NCI-H748 treated with DMSO at 0.1 percent for 48 hours (cell line): Measurements from ENCODE around the gene TXNL4B.
"Not testable (repeated sequence)": the region's sequence is repeated elsewhere in the genome, so short reads cannot be mapped to it uniquely, and the experiment has no call there.

ENCODE experiments used
- DNase-seq: peaks from one replicate; lab custom pipeline; 2025; lab: John Stamatoyannopoulos, UW

TXNL4B gene

DNA sequence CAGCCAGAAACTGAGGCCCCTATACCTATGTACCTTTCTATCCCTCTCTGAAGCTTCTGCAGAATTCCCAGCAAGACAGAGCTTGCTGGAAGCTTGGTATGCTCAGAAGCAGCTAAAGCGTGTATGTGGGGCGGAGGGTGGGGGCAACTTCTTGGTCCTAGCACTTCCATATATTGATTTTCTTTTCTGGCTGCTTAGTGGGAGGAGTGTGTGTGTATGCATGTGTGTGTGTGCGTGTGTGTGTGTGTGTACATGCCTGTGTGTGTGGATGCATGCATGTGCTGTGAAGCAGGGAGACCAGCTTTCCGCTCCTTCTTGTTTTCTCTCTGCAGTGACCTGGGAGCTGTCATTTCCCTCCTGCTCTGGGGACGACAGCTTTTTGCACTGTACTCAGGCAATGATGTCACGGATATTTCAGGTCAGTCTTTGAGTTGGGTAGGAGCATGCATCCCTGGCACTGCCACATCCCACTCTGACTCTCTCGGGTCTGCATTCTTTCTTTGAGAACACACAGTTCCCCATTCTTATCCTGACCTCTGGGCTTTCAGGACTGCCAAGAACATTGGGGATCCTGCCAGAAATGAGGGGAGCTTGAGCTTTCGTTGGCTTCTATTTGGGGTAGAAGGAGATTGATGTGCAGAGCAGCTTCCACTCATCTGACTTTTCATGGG is 19.7 kb downstream of the TXNL4B start:
- no peak for DNase-seq

DNA sequence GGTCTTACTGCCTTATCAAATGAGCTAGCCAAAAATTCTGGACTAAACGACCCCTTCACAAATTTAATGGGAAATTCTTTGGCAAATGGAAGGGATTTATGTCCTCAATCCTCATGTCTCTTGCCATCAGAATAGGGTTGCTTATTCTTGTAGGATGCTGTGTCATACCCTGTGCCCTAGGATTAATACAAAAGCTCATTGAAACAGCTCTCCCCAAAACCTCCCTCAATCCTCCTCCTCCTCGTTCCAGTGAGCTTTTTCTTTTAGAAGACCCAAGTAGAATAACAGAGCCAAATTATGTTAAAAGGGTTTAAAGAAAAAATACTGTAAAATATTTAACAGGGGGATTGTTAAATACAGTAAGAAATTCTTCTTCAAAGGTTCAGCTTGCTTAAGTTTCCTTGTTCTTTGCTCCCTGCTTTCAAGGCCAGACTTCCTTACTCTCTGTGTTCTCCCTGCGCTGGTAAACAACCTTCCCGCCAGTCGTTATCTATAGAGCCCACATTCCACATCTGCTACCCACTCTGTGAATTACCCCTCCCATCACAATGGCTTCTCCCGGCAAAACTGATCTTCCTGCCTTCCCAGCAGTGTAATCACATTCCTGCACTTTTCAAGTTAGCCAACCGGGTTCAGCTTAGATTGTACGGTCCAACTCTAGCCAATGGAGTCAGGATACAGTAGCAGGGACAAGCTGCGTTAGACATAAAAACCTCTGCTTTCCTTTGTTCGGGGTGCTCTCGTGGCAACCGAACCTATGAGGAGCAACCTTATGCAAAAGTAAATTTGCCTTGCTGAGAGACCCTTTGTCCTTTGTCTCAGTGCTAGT is 20.7 kb downstream of the TXNL4B start:
- no peak for DNase-seq

DNA sequence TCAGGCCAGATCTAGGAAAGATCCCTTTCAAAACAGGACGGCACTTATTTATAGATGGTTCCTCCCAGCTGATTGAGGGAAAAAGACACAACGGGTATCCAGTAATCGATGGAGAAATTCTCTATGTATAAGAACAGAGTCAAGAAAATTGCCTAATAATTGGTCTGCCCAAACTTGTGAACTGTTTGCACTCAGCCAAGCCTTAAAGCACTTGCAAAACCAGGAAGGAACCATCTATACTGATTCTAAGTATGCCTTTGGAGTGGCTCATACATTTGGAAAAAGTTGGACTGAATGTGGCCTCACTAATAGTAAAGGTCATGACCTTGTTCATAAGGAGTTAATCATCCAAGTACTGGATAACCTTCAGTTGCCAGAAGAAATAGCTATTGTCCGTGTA is 24.5 kb downstream of the TXNL4B start:
- no peak for DNase-seq

DNA sequence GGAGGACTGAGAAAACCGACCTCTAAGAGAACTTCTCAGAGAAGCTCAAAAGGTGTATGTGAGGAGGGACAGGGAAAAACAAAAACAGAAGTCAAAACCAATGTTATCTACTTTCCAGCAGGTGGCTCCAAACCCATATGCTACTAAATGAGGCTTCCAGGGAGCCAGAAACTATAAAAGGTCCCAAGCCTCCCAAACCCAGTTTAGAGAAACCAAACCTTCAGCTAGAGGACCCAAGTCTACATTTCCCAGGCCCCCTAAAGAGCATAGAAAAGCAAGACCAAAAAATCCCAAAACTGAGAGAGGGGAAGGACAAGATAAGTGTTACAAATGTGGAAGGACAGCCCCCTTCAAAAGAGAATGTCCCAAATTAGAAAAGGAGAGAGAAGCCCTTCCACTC is 26.7 kb downstream of the TXNL4B start:
- no peak for DNase-seq

DNA sequence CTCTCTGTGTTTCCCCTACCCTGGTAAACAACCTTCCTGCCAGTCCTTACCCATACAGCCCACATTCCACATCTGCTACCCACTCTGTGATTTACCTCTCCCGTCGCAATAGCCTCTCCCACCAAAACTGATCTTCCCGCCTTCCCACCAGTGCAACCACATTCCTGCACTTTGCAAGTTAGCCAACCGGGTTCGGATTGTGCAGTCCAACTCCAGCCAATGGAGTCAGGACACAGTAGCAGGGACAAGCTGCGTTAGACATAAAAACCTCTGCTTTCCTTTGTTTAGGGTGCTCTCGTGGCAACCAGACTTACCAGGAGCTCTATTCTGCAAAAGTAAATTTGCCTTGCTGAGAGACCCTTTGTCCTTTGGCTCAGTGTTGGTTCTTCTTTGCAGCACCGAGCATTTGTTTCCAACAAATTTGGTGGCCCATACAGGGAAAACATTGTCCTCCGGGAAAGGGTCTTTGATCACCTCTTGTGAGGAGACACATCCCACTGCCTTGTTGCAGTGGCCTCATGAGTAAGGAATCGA is 29.0 kb downstream of the TXNL4B start:
- no peak for DNase-seq

DNA sequence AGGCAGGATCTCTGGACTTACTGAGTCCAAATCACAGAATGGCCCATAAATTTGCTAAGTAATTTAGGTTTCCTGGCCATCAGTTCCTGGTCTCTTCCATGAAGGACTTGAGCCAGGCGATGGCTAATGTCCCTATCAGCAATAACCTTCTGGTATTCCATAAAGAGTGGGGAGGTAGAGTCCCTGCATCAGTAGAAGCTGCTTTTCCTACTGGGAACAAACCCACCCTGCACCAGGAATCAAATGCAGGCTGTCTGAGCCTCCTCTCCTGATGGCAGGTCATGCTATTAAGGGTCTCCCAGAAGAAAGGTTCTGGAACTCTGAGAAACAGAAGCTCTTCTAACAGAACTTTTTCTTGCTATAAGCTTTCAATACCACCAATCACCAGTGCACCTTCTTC is 31.9 kb downstream of the TXNL4B start:
- DNase-seq, result no peak

DNA sequence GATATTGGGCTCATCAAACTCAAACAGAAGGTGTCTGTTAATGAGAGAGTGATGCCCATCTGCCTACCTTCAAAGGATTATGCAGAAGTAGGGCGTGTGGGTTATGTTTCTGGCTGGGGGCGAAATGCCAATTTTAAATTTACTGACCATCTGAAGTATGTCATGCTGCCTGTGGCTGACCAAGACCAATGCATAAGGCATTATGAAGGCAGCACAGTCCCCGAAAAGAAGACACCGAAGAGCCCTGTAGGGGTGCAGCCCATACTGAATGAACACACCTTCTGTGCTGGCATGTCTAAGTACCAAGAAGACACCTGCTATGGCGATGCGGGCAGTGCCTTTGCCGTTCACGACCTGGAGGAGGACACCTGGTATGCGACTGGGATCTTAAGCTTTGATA is 33.0 kb downstream of the TXNL4B start:
- DNase-seq, result no peak

DNA sequence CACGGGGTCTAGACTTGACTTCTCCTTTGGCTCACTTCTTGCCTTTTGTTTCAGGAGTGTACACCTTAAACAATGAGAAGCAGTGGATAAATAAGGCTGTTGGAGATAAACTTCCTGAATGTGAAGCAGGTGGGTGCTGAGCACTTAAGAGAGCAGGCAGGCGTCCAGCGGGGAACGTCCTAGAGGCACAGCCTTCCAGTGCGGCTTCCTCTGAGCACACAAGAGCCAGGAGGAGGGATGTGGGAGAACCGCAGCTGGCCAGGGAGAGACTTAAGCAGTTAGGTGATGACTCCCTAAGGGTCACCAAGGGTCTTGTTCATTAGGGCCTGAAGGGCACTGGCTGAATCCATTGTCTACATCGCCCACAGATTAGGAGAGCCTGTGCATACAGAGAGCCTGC is 34.4 kb downstream of the TXNL4B start:
- not testable (repeated sequence) for DNase-seq

DNA sequence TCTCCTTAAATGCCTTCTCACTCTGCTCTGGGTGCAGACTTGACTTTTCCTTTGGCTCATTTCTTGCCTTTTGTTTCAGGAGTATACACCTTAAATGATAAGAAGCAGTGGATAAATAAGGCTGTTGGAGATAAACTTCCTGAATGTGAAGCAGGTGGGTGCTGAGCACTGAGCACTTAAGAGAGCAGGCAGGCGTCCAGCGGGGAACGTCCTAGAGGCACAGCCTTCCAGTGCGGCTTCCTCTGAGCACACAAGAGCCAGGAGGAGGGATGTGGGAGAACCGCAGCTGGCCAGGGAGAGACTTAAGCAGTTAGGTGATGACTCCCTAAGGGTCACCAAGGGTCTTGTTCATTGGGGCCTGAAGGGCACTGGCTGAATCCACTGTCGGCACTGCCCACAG is 36.1 kb downstream of the TXNL4B start:
- not testable (repeated sequence) for DNase-seq

DNA sequence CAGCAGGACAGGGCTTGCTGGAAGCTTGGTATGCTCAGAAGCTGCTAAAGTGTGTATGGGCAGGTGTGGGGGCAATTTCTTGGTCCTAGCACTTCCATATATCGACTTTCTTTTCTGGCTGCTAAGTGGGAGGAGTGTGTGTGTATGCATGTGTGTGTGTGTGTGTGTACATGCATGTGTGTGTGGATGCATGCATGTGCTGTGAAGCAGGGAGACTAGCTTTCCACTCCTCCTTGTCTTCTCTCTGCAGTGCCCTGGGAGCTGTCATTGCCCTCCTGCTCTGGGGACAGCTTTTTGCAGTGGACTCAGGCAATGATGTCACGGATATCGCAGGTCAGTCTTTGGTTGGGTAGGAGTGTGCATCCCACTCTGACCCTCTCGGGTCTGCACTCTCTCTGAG is 37.5 kb downstream of the TXNL4B start:
- no peak for DNase-seq

DNA sequence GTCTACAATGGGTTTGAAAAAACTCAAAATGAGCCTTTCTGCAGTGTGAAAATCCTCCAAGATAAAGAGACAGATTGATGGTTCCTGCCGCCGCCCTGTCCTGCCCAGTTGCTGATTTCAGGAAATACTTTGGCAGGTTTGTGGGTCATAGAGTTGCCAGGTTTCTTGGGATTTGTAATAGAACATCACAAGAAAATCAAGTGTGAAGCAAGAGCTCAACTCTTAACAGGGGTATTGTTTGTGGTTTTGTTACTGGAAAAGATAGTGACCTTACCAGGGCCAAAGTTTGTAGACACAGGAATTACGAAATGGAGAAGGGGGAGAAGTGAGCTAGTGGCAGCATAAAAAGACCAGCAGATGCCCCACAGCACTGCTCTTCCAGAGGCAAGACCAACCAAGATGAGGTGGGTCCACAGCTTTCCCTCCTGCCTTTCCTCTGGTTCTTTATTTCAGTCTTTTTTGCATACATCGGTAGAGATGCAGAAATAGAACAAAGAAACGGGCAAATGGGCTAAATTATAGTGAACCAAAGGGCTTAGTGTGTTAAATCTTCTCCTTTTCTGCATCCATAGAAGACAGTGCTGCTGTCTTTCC is 39.1 kb downstream of the TXNL4B start, which contains the start of gene HP:
Gene HP (plus strand): TSS at position 252 of the 594 bp plus-strand sequence. CDS start 148 bp downstream, at position 400.
- not testable (repeated sequence) for DNase-seq

DNA sequence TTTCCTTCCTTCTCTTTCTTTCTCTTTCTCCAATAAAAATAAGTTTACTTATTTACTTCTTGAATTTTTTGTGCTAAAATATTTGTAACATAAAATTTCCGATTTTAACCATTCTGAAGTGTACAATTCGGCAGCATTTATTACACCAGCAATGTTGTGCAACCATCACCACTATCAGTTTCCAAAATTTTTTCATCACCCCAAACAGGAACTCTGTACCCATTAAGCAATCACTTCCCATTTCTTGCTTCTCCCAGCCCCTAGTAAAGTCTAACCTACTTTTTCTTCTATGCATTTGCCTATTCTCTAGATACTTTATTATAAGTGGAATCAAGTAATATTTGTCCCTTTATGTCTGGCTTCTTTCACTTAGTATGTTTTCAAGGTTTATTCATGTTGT is 41.6 kb downstream of the TXNL4B start:
- DNase-seq, result no peak

DNA sequence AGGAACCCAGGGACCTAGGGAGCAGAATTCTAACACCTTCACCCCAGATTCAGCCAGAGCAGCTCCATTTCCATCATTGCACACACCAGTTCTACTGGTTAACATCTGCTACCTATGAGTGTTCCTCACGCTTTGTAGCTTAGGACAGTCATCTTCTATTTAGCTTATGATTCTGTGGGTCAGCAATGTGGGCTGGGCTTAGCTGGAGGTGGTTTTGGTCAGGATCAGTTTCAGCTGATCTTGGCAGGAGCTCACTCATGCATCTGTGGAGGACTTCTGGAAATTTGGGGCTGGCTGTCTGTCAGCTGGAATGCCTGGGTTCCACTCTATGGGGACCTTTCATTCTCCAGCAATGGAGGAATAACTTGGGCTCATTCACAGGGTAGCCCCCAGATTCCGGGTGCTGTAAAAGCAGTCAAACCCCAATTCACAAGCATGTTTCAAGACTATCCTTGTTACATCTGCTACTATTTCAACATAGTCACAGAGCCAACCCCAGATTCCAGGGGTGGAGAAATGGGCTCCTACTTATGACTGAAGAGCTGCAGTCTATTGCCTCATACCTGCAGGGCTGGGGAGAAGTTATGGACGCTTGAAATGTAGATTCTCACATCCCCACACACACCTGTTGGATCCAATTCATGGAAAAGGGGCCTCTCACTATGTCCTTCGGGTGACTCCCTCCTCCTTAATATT is 42.5 kb downstream of the TXNL4B start:
- no peak for DNase-seq

DNA sequence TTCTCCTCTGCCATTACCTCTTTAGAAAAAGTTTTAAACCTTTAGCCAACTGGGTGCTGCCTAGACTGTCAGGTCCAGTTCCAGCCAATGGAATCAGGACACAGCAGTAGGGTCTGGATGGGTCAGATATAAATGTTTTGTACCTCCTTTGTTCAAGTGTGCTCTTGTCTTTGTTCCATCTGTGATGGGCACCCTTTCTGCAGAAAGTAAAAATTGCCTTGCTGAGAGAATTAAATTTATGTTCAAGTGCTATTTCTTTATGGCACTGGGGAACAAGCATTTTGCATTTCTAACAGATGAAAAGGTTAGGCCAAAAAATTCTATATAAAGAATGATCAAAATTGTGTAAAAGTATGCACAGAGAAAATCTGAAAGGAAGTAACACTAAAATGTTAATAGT is 44.3 kb downstream of the TXNL4B start:
- no peak for DNase-seq

DNA sequence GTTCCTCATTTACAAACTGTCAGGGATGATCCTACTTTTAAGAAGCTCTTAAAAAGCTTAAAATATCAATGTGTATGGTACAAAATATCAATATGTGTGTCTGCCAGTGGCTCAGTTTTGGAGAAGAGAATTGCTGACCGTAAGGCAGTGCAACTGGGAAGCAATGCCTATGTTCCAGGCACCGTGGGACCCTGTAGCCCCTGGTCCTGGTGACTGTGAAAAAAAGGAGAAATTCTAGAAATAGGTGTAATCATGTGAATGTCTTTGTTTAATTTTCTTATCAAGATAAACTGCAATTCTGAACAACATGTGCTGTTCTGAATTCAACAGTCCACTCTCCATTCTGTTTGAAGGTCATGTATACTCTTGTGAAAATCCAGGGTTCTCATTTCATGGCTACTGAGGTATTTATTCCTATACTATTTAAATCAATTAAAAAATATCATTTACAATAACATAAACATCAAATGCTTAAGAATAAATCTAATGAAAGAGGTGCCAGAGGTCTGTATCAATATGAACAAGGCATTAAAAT is 48.5 kb downstream of the TXNL4B start:
- DNase-seq, result no peak

DNA sequence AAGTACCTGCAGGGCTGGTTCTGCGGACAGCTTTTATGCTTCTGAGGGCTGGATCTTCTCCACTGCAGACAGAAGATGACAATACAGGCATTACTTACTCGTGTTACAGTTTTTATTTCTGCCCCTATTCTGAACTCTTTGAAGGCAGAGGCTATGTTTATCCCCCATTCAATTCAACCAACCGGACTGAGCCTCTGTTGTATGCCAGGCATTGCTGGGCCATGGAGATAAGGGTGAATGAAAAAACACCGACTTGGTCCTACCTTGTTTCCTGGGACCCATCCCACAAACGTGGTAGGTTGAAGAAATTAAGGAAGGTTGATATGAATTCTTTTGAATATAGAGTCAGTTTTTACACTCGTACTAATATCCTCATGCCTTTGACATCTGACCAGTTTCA is 49.1 kb downstream of the TXNL4B start:
- no peak for DNase-seq

DNA sequence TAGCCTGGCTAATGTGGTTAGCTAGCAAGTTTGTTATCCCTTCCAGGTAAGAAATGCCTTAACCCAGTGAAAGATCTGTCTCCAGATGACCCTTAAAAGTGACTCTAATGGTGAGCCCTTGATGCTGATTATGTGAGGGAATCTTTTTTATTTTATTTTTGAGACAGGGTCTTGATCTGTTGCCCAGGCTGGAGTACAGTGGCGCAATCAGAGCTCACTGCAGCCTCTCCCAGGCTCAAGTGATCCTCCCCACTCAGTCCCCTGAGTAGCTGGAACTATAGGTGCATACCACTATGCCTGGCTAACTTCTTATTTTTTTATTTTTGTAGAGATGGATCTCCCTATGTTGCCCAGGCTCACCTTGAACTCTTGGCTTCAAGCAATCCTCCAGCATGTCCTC is 49.9 kb downstream of the TXNL4B start:
- no peak for DNase-seq

DNA sequence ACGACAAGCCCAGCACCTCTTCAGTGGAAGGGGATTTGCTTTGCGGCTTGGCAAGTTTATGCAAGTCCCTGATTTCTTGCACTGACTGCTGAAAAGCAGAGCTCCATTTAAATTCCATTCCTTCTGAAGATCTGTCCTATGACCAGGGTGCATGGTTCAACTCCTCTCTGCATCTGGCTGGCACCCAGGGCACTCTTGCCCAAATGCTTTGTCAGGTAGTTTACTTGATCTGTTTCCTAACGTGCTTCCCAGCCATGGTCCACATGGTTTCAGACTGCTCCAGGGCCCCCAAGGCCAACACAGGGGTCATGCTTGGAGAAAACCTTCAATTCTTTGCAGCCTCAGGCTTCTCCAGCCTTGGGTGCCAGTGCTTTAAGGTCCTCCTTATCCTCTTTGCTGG is 50.4 kb downstream of the TXNL4B start:
- DNase-seq, result no peak

DNA sequence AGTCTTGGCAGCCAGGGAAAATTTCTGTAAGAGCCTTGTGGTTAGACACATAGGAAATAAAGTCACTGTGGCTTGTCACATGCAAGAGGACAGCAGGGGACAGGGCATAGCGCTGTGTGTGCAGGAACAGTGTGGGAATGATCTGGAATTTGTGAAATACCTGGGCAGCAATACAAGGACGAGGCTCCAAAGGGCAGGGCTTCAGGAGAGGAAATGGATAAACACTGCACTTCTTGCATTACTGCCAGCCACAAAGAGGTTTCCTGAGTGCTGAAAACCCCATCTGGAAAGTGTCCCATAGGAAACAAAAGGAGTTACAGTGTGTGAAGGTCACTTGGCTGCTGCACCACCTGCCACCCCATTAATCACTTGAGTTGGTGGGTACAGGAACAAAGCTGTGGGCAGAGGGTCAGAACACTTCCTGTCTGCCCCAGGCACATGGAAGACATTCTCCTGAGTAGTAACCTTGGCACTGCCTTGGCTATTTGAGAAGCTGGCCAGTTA is 51.2 kb downstream of the TXNL4B start:
- no peak for DNase-seq

DNA sequence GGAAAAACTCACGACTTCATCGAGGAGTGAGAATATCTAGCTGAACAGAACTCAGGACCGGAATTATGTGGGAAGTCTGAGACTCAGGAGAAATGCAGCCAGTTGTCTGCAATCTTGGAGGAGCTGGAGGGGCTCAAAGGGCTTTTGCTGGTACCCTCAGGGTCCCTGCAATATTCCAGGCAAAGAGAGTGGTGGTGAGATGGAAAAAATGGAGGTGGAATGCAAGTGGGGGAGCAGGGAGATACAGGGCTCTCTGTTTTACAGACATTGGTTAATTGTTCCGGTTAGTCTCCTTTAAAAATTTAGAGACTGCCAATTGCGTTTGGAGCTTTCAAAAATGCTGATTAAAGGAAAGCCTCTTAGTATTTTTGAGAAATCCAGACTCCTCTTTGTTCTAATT is 57.3 kb downstream of the TXNL4B start:
- no peak for DNase-seq
